ENCODE measurements around the gene SLC6A19. TPM values are rescaled to one million over a fixed set of nuclear protein-coding genes. Genes with fewer than 3 reads are reported as not detected.

SLC6A19 gene
- total and polyA plus RNA-seq, 12 donors, result 0.11 TPM; not detected in 11

DNA sequence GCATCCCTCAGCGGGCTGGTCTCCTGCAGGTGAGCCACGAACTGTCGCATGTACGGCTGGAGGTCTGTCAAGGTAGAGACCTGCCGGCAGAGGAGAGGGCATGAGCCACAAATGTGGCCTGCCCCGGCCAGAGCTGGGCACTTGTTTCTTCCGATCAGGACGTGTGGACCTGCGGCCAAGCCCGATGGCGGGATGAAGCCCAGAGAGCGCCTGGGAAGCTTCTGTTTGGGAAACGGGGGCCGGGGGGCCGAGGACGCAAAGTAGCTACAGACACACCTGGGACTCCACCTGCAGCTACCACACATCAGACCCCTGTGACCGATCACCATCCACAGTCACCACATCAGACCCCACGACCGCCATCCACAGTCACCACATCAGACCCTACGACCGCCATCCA is 70.8 kb downstream of the SLC6A19 start:
- H3K27me3 ChIP-seq, result peaks cover 0 to 7% (median 0%) of the 10 kb centered on the region in 7 donors
- H3K4me1 ChIP-seq, result no peaks in the 10 kb centered on the region
- H3K4me3 ChIP-seq, result no peak overlapping the region
- no peaks in the 10 kb centered on the region for H3K36me3 ChIP-seq
- no peaks in the 10 kb centered on the region for H3K9me3 ChIP-seq
- no peak for TF ChIP-seq CTCF (IDR thresholded peaks at IDR 0.05)
- intact Hi-C loops (cut with DNase I), result no loop called here
- no peak overlapping the region for H3K27ac ChIP-seq
- 95 to 98% methylated on average over 21 of the region's 21 CpGs for WGBS, 2 donors
- ATAC-seq, result no peak
- no peak for DNase-seq

- intact Hi-C loops (cut with DNase I), result no loop called here
- Histone ChIP-seq H3K27ac (no peak overlapping the region), H3K4me1 (no peaks in the 10 kb centered on the region), H3K9me3 (peaks cover 0 to 13% (median 0%) of the 10 kb centered on the region in 11 donors), H3K4me3 (no peak overlapping the region), H3K27me3 (peaks cover 0 to 7% (median 0%) of the 10 kb centered on the region in 7 donors), H3K36me3 (no peaks in the 10 kb centered on the region)
- WGBS, 2 donors, result 90 to 93% methylated on average over 20 of the region's 20 CpGs
- no peak for TF ChIP-seq CTCF (IDR thresholded peaks at IDR 0.05)
- ATAC-seq (no peak), DNase-seq (no peak)
Measured at GRCh38 chr5:1273745-1274144, 72.3 kb downstream of the SLC6A19 start.

- no peak overlapping the region for H3K4me3 ChIP-seq
- H3K36me3 ChIP-seq, result no peaks in the 10 kb centered on the region
- peaks cover 0 to 16% (median 0%) of the 10 kb centered on the region in 11 donors for H3K9me3 ChIP-seq
- TF ChIP-seq CTCF (IDR thresholded peaks at IDR 0.05), result no peak
- no peak overlapping the region for H3K27ac ChIP-seq
- peaks cover 0 to 7% (median 0%) of the 10 kb centered on the region in 7 donors for H3K27me3 ChIP-seq
- ATAC-seq, result no peak
- no peak for DNase-seq
- H3K4me1 ChIP-seq, result no peaks in the 10 kb centered on the region
- intact Hi-C loops (cut with DNase I), result no loop called here
- WGBS, 2 donors, result 83 to 87% methylated on average over 16 of the region's 16 CpGs
Measured at GRCh38 chr5:1274471-1274870, 73.1 kb downstream of the SLC6A19 start.

Other genes with a start within 250 kb of the SLC6A19 start
- 1 to 10 TPM in 7 of 10 donors, under 1 TPM in 3; 0.31 to 4.5 (median 1.5) TPM for gene NKD2, start 192.8 kb upstream of the SLC6A19 start, total RNA-seq
- gene NKD2, start 192.8 kb upstream of the SLC6A19 start, polyA plus RNA-seq, result 10 to 100 TPM in 1 of 2 donors, 1 to 10 TPM in 1; 5.3 to 12.7 TPM
- 100 to 1,000 TPM; 122 to 208 (median 146) TPM for gene SLC12A7, start 89.5 kb upstream of the SLC6A19 start, total RNA-seq
- 100 to 1,000 TPM in 1 of 2 donors, 10 to 100 TPM in 1; 36.3 to 145 TPM for gene SLC12A7, start 89.5 kb upstream of the SLC6A19 start, polyA plus RNA-seq
- not detected for gene SLC6A18, start 23.8 kb downstream of the SLC6A19 start, total RNA-seq
- not detected for gene SLC6A18, start 23.8 kb downstream of the SLC6A19 start, polyA plus RNA-seq
- gene TERT, start 93.5 kb downstream of the SLC6A19 start, total RNA-seq, result not detected
- gene TERT, start 93.5 kb downstream of the SLC6A19 start, polyA plus RNA-seq, result not detected
- 10 to 100 TPM; 27.5 to 43.9 (median 32.5) TPM for gene CLPTM1L, start 143.5 kb downstream of the SLC6A19 start, total RNA-seq
- gene CLPTM1L, start 143.5 kb downstream of the SLC6A19 start, polyA plus RNA-seq, result 10 to 100 TPM; 21.5 to 78.0 TPM
- under 1 TPM in 2 of 10 donors, not detected in 8; 0.18 to 0.19 TPM for gene SLC6A3, start 243.8 kb downstream of the SLC6A19 start, total RNA-seq
- under 1 TPM in 1 of 2 donors, not detected in 1; 0.04 TPM for gene SLC6A3, start 243.8 kb downstream of the SLC6A19 start, polyA plus RNA-seq